ENCODE measurements around the gene WFIKKN1.

- TF ChIP-seq CTCF (IDR thresholded peaks at IDR 0.05) (no peak), POLR2A (IDR thresholded peaks at IDR 0.05) (no peak)
These were observed 40.0 kb upstream of the WFIKKN1 start for GRCh38 chr16:590815-591200.
